Fibroblast of peridontal ligament (primary cell): Measurements from ENCODE around the gene NUDT4.

Source experiments
- DNase-seq: peaks from one replicate; pipeline ENCODE4 v3.0.0-alpha.2; 2010; ENCODE audit errors: extremely low read depth

The NUDT4 gene

DNA sequence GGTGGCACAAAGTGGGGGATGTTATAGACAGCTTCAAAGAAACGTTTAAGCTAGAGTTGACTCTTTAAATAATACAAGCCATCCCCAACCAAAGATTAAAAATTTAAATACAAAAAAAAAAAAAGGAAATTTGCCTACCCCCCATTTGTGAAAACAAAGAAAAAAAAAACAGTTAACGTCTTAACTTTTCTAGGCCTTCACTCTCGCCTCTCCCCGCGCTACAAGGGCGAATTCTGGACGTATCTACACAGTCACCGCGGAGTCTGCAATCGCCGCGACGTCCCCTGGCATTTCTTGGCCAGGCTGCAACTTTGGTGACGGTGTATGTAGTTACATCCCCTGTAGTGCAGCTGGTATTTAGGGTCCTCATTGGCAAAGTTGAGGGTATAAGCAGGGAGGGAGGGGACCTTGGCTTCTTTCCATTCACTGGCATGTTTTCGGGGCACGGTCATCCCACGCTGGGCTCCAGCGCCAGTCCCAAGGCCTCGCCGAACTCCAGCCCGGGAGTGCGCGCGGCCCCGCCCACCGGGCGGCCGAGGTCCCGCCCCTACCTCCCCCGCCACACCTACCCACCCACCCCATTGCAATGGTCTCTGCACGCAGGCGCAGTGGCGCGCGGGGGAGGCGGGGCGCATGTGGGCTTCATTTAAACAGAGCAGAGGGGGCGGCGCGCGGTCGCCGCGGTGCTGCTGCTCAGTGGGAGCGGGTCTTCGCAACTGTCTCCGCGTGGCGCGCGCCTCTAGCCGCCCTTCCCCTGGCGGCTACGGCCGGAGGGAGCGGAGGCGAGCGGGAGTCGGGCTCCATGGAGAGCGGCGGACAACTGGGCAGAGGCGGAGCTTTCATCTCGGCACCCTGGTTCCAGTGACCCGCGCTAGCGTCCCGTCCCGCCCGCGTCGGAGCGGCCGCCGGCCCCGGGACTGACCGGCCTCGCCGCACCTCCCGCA, at the start of gene NUDT4:
TSS of gene NUDT4 (plus strand) at position 674 of the 944 bp plus-strand sequence. CDS start 398 bp downstream, outside the sequence.
- DNase-seq: peak; percentile 89

DNA sequence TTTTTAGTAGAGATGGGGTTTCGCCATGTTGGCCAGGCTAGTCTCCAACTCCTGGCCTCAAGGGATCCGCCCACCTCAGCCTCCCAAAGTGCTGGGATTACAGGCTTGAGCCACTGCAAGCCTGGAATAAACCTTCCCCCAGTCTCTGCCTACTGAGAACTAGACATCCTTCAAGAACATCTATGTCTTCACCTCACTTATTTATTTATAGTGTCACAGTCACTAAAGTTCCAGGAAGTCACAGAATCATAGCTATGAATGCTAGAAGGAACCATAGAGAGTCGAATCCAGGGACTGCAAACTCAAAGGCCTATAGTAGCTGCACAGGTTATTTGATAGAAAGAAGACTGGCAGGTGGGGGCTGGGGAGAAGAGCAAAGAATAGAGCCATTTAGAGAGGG, 44.7 kb upstream of the NUDT4 start:
- no peak for DNase-seq

DNA sequence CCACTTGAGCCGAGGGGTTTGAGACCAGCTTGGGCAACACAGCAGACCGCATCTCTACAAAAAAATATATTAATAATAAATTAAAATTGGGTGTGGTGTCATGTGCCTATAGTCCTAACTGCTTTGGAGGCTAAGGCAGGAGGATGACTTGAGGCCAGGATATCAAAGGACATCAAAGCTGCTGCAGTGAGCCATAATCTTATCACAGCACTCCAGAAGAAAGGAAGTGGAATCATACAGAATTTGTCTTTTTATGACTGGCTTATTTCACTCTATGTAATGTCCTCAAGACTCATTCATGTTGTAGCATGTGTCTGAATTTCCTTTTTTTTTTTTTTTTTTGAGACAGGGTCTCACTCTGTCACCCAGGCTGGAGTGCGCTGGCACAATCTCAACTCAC, 43.9 kb upstream of the NUDT4 start:
- no peak for DNase-seq

- no peak for DNase-seq
Measured at GRCh38 chr12:93335603-93336162, 42.0 kb upstream of the NUDT4 start.

- peak; percentile 75 for DNase-seq
Measured at GRCh38 chr12:93336291-93336741, 41.4 kb upstream of the NUDT4 start.

DNA sequence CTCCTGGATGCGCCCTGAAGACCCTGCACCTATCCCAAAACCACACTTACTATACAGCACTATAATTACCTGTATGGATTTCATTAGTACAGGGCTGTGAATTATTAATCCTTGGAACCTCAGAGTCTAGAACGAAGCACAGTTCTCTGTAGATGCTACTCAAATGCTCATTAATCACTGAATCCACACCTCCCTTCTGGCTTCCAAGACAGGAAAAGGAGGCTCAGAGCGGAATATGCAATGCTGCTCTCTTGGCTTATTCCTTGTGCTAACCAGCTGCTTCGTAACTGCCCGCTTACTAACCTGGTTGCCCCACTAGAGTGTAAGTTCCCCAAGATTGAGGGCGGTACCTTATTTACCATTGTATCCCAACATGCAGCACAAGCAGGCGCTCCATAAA, 39.1 kb upstream of the NUDT4 start:
- no peak for DNase-seq

DNA sequence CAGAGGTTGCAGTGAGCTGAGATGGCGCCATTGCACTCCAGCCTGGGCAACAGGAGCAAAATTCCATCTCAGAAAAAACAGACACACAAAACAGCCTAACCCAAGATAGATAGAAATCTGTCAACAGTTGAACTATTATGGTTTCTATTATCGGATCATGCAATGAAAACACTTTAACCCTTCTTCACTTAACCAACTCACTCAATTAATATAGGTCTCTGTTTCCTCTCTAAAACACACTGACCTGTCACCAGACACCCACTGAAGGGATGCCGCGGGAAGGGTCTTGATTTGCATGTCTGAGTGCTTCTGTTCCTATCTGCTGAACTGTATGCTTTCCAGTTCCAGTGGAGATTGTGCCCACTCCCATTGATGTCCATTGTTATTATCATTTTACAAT, 38.0 kb upstream of the NUDT4 start:
- no peak for DNase-seq

- DNase-seq: no peak
Measured at GRCh38 chr12:93341409-93342049, 36.2 kb upstream of the NUDT4 start.

- no peak for DNase-seq
Measured at GRCh38 chr12:93347054-93347785, 30.5 kb upstream of the NUDT4 start.

- no peak for DNase-seq
Measured at GRCh38 chr12:93348575-93349435, 28.9 kb upstream of the NUDT4 start.

DNA sequence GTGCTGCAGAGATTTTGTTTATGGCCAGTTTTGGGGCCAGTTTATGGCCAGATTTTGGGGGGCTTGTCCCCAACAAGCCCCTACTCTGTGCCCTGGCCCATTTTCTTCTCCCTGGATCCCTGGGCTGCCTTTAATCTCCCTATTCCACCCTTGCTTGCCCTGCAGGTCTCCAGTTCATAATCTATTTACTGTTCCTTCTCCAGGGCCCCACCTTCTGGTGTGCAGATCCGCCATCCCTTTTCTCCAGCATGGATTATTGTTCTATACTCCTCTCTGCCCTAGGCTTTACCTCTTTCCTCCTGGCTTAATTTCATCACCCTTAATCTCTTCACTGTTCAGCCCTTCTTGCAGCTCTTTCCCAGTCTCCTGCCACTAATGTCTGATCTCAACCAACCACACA, 26.0 kb upstream of the NUDT4 start:
- no peak for DNase-seq

DNA sequence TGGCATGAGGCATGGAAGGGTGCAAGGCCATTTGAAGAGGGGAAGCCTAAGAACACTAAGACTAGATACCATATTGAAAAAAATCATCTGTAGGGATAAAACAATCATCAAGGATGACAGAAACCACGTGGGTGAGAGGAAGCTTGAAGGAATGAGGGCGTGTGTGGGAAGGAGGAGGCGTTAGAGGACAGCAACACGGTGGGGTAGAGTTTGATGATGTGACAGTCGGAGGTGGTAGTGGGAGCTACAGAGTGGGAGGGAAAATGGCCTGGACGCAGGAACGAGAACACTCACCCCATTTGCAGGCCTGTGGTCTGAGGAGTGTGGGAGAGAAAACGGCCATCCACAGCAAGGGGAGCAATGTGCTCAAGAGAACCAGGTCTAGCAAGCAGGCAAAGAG, 25.4 kb upstream of the NUDT4 start:
- DNase-seq: no peak

DNA sequence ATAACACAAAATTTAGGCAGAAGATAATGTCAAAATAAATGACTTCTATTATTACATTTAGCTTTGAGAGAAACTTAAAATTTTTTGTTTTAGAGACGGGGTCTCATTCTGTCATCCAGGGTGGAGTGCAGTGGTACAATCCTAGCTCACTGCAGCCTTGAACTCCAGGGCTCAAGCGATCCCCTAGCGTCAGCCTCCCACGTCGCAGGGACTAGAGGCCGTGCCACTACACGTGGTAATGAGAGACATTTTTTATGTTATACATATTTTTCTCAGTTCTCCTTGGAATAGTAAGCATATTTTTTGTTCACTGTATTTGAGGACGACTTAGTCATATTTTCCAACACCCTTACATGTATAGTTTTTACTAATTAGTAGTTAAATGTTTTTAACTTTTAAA, 21.5 kb upstream of the NUDT4 start:
- no peak for DNase-seq

DNA sequence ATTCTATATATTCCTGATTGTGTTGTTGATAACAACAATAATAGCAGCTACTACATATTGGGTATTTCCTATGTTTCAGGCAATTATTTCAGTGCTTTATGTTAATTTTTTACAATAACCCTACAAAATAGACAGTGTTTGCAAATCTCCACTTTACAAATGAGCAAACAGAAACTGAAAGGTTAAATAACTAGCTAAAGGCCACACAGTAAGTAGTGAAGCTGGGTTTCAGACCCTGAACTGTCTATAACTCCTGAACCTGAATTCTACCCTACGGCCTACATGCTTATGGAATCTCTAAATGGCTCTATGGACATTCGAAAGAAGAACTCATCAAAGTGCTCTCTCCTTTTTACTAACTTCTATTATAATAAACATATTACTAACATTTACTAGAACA, 19.7 kb upstream of the NUDT4 start:
- no peak for DNase-seq

DNA sequence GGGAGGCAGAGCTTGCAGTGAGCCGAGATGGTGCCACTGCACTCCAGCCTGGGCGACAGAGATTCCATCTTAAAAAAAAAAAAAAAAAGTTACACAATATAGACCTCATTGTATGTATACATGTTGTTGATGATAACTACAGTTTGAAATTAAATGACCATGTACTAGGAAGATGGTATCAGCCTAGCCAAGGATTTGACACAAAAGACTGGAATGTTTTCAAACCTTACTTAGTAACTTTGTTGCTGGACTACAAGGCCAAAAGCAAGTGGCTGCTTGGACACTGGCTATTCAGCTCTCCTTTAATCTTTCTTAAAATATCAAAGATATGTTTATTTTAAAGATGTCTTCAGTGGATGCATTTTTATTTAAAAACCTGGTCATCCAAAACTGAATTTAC, 18.9 kb upstream of the NUDT4 start:
- peak; percentile 17 for DNase-seq

GRCh38 chr12:93360688-93361087, 17.0 kb upstream of the NUDT4 start:
- DNase-seq: peak; percentile 21

- peak; percentile 58 for DNase-seq
Measured at GRCh38 chr12:93361151-93361919, 16.4 kb upstream of the NUDT4 start.

DNA sequence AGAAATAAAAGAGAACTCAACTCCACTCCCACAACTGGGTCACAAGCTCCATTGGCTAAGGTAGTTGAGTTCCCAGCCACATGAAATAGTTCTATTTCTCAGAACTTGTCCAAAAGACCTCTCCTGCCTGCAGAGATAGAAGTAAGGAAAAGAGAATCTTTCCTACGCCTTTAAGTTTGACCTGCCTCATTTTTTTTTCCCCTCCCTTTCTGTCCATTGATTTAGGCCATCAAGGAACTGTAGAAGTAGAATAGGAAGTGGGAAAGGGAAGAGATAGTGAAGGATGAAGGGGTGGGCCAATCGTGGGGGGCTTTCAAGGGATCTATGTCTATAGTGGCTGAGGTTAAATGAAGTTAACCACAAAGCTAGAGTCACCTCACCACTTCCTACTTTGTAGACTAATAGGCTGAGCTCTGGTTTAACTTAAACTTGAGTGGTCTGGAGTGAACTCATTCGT, 13.9 kb upstream of the NUDT4 start:
- DNase-seq: no peak

- no peak for DNase-seq
Measured at GRCh38 chr12:93365616-93366405, 11.9 kb upstream of the NUDT4 start.
